C4-2B (cell line): Measurements from ENCODE around the gene GP2.

ENCODE experiments used
- ZFX ChIP-seq: fragments of 450-650 bp; IDR thresholded peaks from 2 replicates; pipeline ENCODE4 v1.6.1; 2017
- TF ChIP-seq, protein P1 (sequence below): fragments of 450-650 bp; conservative IDR thresholded peaks from 2 replicates; pipeline ENCODE4 v1.5.1; 2017; ENCODE audit warnings: mild to moderate bottlenecking

DNA sequence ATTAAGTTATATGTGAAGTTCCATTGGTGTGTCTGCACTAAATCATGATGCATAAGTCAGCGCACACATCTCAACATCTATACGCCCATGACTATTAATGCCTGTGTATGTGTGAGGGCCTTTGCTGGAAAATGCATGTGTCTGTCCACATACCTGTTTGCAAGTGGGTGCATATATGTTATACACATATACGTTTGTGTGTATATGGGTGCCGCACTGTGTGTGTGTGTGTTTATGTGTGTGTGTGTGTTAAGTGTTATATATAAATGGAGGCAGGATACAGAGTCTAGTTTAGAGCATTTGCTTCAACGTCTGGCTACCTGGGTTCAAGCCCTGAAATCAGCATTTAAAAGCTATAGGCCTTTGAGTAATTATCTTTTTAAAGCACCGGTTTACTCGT, 19.5 kb downstream of the GP2 start:
- TF ChIP-seq, protein P1, sequence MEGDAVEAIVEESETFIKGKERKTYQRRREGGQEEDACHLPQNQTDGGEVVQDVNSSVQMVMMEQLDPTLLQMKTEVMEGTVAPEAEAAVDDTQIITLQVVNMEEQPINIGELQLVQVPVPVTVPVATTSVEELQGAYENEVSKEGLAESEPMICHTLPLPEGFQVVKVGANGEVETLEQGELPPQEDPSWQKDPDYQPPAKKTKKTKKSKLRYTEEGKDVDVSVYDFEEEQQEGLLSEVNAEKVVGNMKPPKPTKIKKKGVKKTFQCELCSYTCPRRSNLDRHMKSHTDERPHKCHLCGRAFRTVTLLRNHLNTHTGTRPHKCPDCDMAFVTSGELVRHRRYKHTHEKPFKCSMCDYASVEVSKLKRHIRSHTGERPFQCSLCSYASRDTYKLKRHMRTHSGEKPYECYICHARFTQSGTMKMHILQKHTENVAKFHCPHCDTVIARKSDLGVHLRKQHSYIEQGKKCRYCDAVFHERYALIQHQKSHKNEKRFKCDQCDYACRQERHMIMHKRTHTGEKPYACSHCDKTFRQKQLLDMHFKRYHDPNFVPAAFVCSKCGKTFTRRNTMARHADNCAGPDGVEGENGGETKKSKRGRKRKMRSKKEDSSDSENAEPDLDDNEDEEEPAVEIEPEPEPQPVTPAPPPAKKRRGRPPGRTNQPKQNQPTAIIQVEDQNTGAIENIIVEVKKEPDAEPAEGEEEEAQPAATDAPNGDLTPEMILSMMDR = no peak
- no peak for TF ChIP-seq ZFX
